B cell (primary cell): ENCODE measurements around the gene VAPB.

Experiments
- CTCF ChIP-seq: fragments of 200-600 bp; IDR thresholded peaks from one replicate; pipeline ENCODE4 v1.8.0; 2022; ENCODE audit warnings: antibody characterized with exemption, mild to moderate bottlenecking
- EZH2 ChIP-seq: IDR thresholded peaks from 2 replicates; pipeline ENCODE4 v1.6.1; 2012; ENCODE audit warnings: borderline replicate concordance, low read depth, mild to moderate bottlenecking, moderate library complexity, low read length; ENCODE audit not compliant: insufficient read depth, poor library complexity, severe bottlenecking

- no peak for TF ChIP-seq CTCF
- no peak for TF ChIP-seq EZH2
Observed at GRCh38 chr20:58497076-58497641, 108.1 kb downstream of the VAPB start.
